ENCODE data around the gene POLQ. TPM values are rescaled to one million over a fixed set of nuclear protein-coding genes. Genes with fewer than 3 reads are reported as not detected.

Gene POLQ
- total and polyA plus RNA-seq, 2 donors (not counting 3 experiments of a cell fraction or from before 2014, with no cell fraction given), result 1.8 to 10.8 TPM

Other genes with a start within 250 kb of the POLQ start
- gene ARGFX, start 22.0 kb upstream of the POLQ start, total RNA-seq, result not detected in 2 replicates
- gene ARGFX, start 22.0 kb upstream of the POLQ start, polyA plus RNA-seq, result not detected in 2 replicates
- gene FBXO40, start 47.4 kb upstream of the POLQ start, total RNA-seq, result not detected in 2 replicates
- gene FBXO40, start 47.4 kb upstream of the POLQ start, polyA plus RNA-seq, result not detected in 2 replicates
- 63.5 and 68.5 TPM in 2 replicates for gene HCLS1, start 114.9 kb upstream of the POLQ start, total RNA-seq
- gene HCLS1, start 114.9 kb upstream of the POLQ start, polyA plus RNA-seq, result 43.7 and 51.9 TPM in 2 replicates
- gene GOLGB1, start 203.8 kb upstream of the POLQ start, total RNA-seq, result 32.2 and 42.7 TPM in 2 replicates
- gene GOLGB1, start 203.8 kb upstream of the POLQ start, polyA plus RNA-seq, result 7.4 and 8.0 TPM in 2 replicates

All from endothelial cell of umbilical vein (primary cell).